Mucosa of descending colon (tissue), 3 donors: ENCODE measurements around the gene CERS5. TPM values are rescaled to one million over a fixed set of nuclear protein-coding genes. Genes with fewer than 3 reads are reported as not detected.
A peak's percentile ranks its signal among the peaks of the same experiment; 100 is the strongest.

ENCODE experiments used
- ATAC-seq: fragments of 200-7000 bp; cut with Tn5 transposase; one replicate; pipeline ENCODE4 v1.9.1; 2020; ENCODE audit warnings: mild to moderate bottlenecking, moderate library complexity
- DNase-seq, 3 donors: peaks; one replicate each; pipeline ENCODE4 v3.0.0-alpha.2; 2020
- H3K36me3 ChIP-seq: fragments of 200-600 bp; one replicate; pipeline ENCODE4 v1.8.0; 2021; ENCODE audit warnings: low read depth, mild to moderate bottlenecking
- H3K4me1 ChIP-seq: fragments of 200-600 bp; one replicate; pipeline ENCODE4 v1.8.0; 2021; ENCODE audit warnings: low read depth, mild to moderate bottlenecking
- H3K4me3 ChIP-seq: fragments of 200-600 bp; one replicate; pipeline ENCODE4 v1.8.0; 2021; ENCODE audit warnings: mild to moderate bottlenecking
- H3K9me3 ChIP-seq: fragments of 200-600 bp; one replicate; pipeline ENCODE4 v1.8.0; 2021; ENCODE audit warnings: mild to moderate bottlenecking
- CTCF ChIP-seq: fragments of 200-600 bp; IDR thresholded peaks from one replicate; pipeline ENCODE4 v1.8.0; 2022; ENCODE audit warnings: antibody characterized with exemption, mild to moderate bottlenecking
- intact Hi-C, 2 donors: fragments of 100-400 bp; cut with DNase I in 1 of 2; cut with micrococcal nuclease in 1 of 2; formaldehyde crosslinking; loops; one replicate each; pipeline versions ENCODE4 v1.11.0 to v1.11.1; 2022; cut with DNase I, micrococcal nuclease
- total RNA-seq, 3 donors: library from RNA; stranded (reverse); fragmentation: NEBNext Ultra II Directional in 2 of 3; extraction: Animal tissue kit (Norgen Biotek cat#: 25700) in 2 of 3; gene quantifications; one replicate each; pipeline versions ENCODE4 v1.2.1 to v1.2.4, GENCODE V29; 2021 to 2023
- donor health status: DM: no; HTN: no; CAD: no; lungs with moderate emphysema.
- donor health status: DM: no; HTN: no; CAD: no.
- donor health status: DM: no; HTN: yes; CAD: no.

Gene CERS5
- total RNA-seq, 3 donors from 2014 or later: 21.0 to 26.2 (median 23.0) TPM

- DNase-seq (no peak), ATAC-seq (no peak)
- Histone ChIP-seq H3K4me1 (peaks cover 6% of the 10 kb centered on the region), H3K4me3 (no peak overlapping the region), H3K36me3 (no peaks in the 10 kb centered on the region), H3K9me3 (no peaks in the 10 kb centered on the region)
- no peak for TF ChIP-seq CTCF
- intact Hi-C loops: no loop called here
Measured at GRCh38 chr12:50211392-50212070, 44.4 kb upstream of the CERS5 start.

GRCh38 chr12:50207424-50207823, 40.3 kb upstream of the CERS5 start:
- intact Hi-C loops: no loop called here
- peaks cover 6% of the 10 kb centered on the region for H3K36me3 ChIP-seq
- no peak for TF ChIP-seq CTCF
- H3K4me1 ChIP-seq: peaks cover 6% of the 10 kb centered on the region
- ATAC-seq (no peak), DNase-seq (no peak)
- H3K4me3 ChIP-seq: no peak overlapping the region
- no peaks in the 10 kb centered on the region for H3K9me3 ChIP-seq

GRCh38 chr12:50205648-50206047, 38.5 kb upstream of the CERS5 start:
- H3K36me3 ChIP-seq: peaks cover 6% of the 10 kb centered on the region
- H3K4me3 ChIP-seq: no peak overlapping the region
- no peak for DNase-seq
- intact Hi-C loops: no loop called here
- no peak for ATAC-seq
- TF ChIP-seq CTCF: no peak
- H3K4me1 ChIP-seq: peaks cover 8% of the 10 kb centered on the region
- no peaks in the 10 kb centered on the region for H3K9me3 ChIP-seq

- intact Hi-C loops: no loop called here
- DNase-seq (no peak), ATAC-seq (no peak)
- H3K4me3 ChIP-seq: no peak overlapping the region
- H3K4me1 ChIP-seq: peaks cover 8% of the 10 kb centered on the region
- no peak for TF ChIP-seq CTCF
- no peaks in the 10 kb centered on the region for H3K9me3 ChIP-seq
- peaks cover 6% of the 10 kb centered on the region for H3K36me3 ChIP-seq
Measured at GRCh38 chr12:50203691-50204090, 36.5 kb upstream of the CERS5 start.

GRCh38 chr12:50201987-50202521, 34.9 kb upstream of the CERS5 start:
- ATAC-seq: peak; percentile 91

More at GRCh38 chr12:50201987-50202521, 34.9 kb upstream of the CERS5 start:
- H3K4me1 ChIP-seq: peaks cover 10% of the 10 kb centered on the region
- TF ChIP-seq CTCF: no peak
- no peaks in the 10 kb centered on the region for H3K9me3 ChIP-seq
- H3K36me3 ChIP-seq: peaks cover 6% of the 10 kb centered on the region
- intact Hi-C loops: no loop called here
- DNase-seq: peak in 1 of 3 donors; percentile 42
- no peak overlapping the region for H3K4me3 ChIP-seq
